Pulmonary artery endothelial cell (primary cell): ENCODE measurements around the gene ZWILCH. TPM values are rescaled to one million over a fixed set of nuclear protein-coding genes. Genes with fewer than 3 reads are reported as not detected.

ENCODE experiments used
- total RNA-seq: library from RNA; depleted of rRNA; stranded (reverse); fragments of >200 nt; gene quantifications from 2 replicates; pipeline ENCODE4 v1.2.3, GENCODE V29; 2014

ZWILCH gene
- total RNA-seq, 1 donor from 2014 or later, result 28.8 TPM

Other genes with a start within 250 kb of the ZWILCH start
- 23.3 and 25.2 TPM in 2 replicates for gene DIS3L, start 211.8 kb upstream of the ZWILCH start, total RNA-seq
- 14.0 and 17.6 TPM in 2 replicates for gene TIPIN, start 148.6 kb upstream of the ZWILCH start, total RNA-seq
- 62.7 and 67.5 TPM in 2 replicates for gene MAP2K1, start 118.4 kb upstream of the ZWILCH start, total RNA-seq
- 17.7 and 18.8 TPM in 2 replicates for gene SNAPC5, start 7.6 kb upstream of the ZWILCH start, total RNA-seq
- 2,913 and 3,835 TPM in 2 replicates for gene RPL4, start 471 bp upstream of the ZWILCH start, total RNA-seq
- not detected in 2 replicates for gene LCTL, start 60.7 kb downstream of the ZWILCH start, total RNA-seq
- gene SMAD6, start 196.9 kb downstream of the ZWILCH start, total RNA-seq, result 14.9 and 18.9 TPM in 2 replicates